GM18867 (cell line): ENCODE measurements around the gene RAB7B.

Experiments used
- ATAC-seq: cut with Tn5 transposase; IDR thresholded peaks from one replicate; pipeline ENCODE4 v1.9.1; 2021; ENCODE audit warnings: mild to moderate bottlenecking, moderate library complexity; ENCODE audit not compliant: unreplicated experiment

The RAB7B gene

DNA sequence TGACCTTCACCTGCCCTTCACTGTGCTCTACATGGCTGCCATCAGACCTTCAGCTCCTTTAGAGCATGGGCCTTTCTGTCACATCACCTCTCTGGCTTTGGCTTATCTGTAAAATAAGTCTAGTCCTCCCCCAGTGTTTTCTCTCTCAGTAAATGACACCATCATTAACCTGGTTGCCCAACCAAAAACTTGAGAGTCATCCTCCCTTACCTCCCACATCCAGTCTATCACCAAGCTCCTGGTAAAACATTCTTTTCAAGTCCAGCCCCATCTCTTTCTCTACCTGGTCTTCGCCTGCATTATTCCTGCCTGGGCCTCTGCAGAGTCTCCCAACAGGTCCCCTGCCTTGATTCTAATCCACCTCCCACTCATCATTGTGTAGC lies 73.0 kb downstream of the RAB7B start:
- no peak for ATAC-seq

DNA sequence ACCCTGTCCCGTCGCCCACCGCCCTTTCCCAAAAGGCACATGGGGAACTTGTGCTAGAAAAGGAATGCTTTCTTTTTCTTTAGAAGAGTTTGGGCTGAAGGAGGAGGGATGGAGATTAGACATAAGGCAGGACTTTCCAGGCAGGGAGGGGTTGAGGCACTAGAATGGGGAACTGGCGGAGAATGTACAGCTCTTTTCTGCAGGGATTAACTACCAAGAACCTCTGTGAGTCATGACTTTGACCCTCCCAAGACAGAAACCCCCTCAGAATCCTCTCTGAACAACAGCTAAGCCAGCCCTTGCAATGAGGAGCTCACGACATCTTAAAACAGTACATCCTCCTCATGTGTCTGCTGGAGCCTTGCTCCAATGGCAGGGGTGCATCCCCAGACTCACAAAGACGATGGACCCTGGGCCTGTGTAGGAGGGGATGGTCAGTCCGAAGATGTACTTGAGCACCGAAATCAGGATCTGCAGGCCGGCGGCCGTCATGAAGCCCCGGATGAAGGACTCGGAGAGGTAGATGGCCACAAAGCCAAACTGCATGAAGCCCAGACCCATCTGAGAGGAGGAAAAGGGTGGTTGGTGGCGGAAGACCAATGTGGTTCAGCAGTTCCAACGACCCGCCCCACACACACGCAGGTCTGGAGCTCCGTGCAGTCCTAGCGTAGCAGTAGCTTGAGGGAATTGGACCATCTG lies 73.5 kb downstream of the RAB7B start:
- ATAC-seq, result no peak

DNA sequence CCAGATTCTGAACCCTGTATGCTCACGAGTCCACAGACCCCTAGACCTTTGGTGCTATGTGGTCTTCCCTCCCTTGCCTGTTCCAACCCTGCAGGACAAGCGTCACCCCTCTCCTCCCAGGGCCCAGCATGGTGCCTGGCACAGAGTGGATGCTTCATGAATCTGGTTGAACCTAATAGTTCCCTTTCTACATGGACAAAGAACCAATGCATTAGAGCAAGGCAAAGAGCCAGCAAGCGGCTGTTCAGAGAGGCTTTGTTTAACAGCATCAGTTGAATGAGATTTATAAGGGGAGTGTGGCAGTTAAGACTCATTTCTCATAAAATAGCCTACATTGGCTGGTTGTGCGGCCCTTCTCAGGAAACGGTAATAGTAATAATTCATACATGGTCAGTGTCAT lies 74.9 kb downstream of the RAB7B start:
- no peak for ATAC-seq

DNA sequence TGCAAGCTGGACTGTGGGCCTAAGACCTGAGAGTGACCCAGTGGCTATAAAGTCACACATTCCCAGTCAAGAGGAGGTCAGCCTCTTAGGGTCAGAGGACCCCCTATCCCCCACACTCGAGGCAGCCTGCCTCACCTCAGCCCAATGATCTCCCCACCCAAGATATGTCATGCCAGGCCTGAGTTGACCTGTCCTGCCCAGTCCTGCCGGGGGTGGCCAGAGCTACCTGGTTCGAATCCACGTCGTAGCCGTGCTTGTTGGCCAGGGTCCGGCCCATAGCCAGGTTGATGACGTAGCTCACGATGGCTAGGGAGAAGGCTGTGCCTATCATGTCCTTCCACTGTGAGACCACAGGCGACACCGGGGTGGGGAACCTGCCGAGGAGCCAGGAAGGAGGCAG lies 75.5 kb downstream of the RAB7B start:
- no peak for ATAC-seq

DNA sequence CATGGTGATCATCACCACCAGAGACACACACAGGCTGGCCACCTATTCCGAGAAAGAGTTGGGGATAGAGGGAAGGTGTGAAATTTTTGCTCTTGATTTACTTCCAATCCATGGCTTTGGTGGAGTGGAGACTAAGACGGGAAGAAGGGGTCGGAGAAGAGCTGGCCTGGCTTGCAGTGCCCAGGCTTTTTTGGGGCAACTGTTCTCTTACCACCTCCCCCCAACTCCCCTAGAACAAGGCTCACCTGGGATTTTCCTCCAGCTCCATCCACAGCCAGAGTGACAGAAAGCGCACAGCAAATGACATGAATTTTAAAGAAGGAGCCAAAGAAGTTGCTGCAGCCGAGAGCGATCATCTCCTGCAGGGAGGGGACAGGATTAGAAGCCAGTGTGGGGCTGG lies 75.9 kb downstream of the RAB7B start:
- no peak for ATAC-seq
